Measurements from ENCODE around the gene JAZF1. TPM values are rescaled to one million over a fixed set of nuclear protein-coding genes. Genes with fewer than 3 reads are reported as not detected.

The JAZF1 gene
- total RNA-seq, 4 donors from 2014 or later = 4.7 to 8.1 (median 5.7) TPM

- WGBS, 2 donors = 90 to 91% methylated on average over 4 of the region's 4 CpGs
- intact Hi-C loops (cut with DNase I; ENCODE audit: low total_unique reads) = no loop called here
- no peak for DNase-seq (ENCODE audit: low spot score in 2 of 2)
- no peak overlapping the region for H3K4me3 ChIP-seq (ENCODE audit: low read depth, poor library complexity, severe bottlenecking)
- TF ChIP-seq POLR2A (IDR thresholded peaks at IDR 0.05) (no peak), CTCF (IDR thresholded peaks at IDR 0.05) (no peak)
Measured at GRCh38 chr7:28151965-28152364, 28.6 kb downstream of the JAZF1 start.

GRCh38 chr7:28149291-28150101, 31.1 kb downstream of the JAZF1 start:
- WGBS, 2 donors = 74 to 82% methylated on average over 8 of the region's 8 CpGs
- no peak for DNase-seq (ENCODE audit: low spot score in 2 of 2)
- no peak overlapping the region for H3K4me3 ChIP-seq (ENCODE audit: low read depth, poor library complexity, severe bottlenecking)
- no peak for TF ChIP-seq POLR2A (IDR thresholded peaks at IDR 0.05)
- TF ChIP-seq CTCF (IDR thresholded peaks at IDR 0.05) = no peak
- intact Hi-C loops (cut with DNase I; ENCODE audit: low total_unique reads) = no loop called here

- 96 to 99% methylated on average over 2 of the region's 2 CpGs for WGBS, 2 donors
- no peak for DNase-seq (ENCODE audit: low spot score in 2 of 2)
- TF ChIP-seq POLR2A (IDR thresholded peaks at IDR 0.05) (no peak), CTCF (IDR thresholded peaks at IDR 0.05) (no peak)
- H3K4me3 ChIP-seq (ENCODE audit: low read depth, poor library complexity, severe bottlenecking) = no peak overlapping the region
- intact Hi-C loops (cut with DNase I; ENCODE audit: low total_unique reads) = no loop called here
Measured at GRCh38 chr7:28145931-28146330, 34.7 kb downstream of the JAZF1 start.

- no peak overlapping the region for H3K4me3 ChIP-seq (ENCODE audit: low read depth, poor library complexity, severe bottlenecking)
- 93 to 97% methylated on average over 3 of the region's 3 CpGs for WGBS, 2 donors
- intact Hi-C loops (cut with DNase I; ENCODE audit: low total_unique reads) = no loop called here
- DNase-seq (ENCODE audit: low spot score in 2 of 2) = no peak
- TF ChIP-seq CTCF (IDR thresholded peaks at IDR 0.05) (no peak), POLR2A (IDR thresholded peaks at IDR 0.05) (no peak)
Measured at GRCh38 chr7:28145090-28145626, 35.4 kb downstream of the JAZF1 start.

- no peak overlapping the region for H3K4me3 ChIP-seq (ENCODE audit: low read depth, poor library complexity, severe bottlenecking)
- WGBS, 2 donors = 86 to 96% methylated on average over 3 of the region's 3 CpGs
- DNase-seq (ENCODE audit: low spot score in 2 of 2) = no peak
- TF ChIP-seq POLR2A (IDR thresholded peaks at IDR 0.05) = no peak
- TF ChIP-seq CTCF (IDR thresholded peaks at IDR 0.05) = no peak
- intact Hi-C loops (cut with DNase I; ENCODE audit: low total_unique reads) = no loop called here
Measured at GRCh38 chr7:28144266-28144665, 36.3 kb downstream of the JAZF1 start.
